K562 (cell line): ENCODE data around the gene SLC13A3. TPM values are rescaled to one million over a fixed set of nuclear protein-coding genes. Genes with fewer than 3 reads are reported as not detected.

Source experiments
- ATAC-seq: fragments of 200-7000 bp; cut with Tn5 transposase; 3 replicates; pipeline ENCODE4 v1.9.1; 2020; ENCODE audit warnings: moderate library complexity
- BruUV-seq: library from RNA; stranded (reverse); fragments of 400-500 nt; replicated peaks from 2 replicates; lab custom pipeline; 2021; lab: Mats Ljungman, UMichigan
- CTCF ChIA-PET: fragments of 300-600 bp; formaldehyde crosslinking; extraction: SDS; loops from one replicate; lab custom pipeline; 2021; ENCODE audit warnings: low intra/inter-chr PET ratio; lab: Yijun Ruan, JAX
- POLR2A ChIA-PET: fragments of 300-600, 350-650 bp; sonication (Branson Sonifier 250); formaldehyde crosslinking; extraction: SDS; loops from one replicate; lab custom pipeline; 2021; ENCODE audit warnings: antibody characterized with exemption, inconsistent platforms; lab: Yijun Ruan, JAX
- DNase-seq, 4 experiments: peaks; one replicate each; pipeline versions ENCODE4 v3.0.0 to v3.0.0-alpha.2; 2011 to 2018; ENCODE audit warnings: low spot score in 3 of 4, mixed read lengths in 3 of 4; ENCODE audit errors: extremely low read depth in 1 of 4
- FAIRE-seq: peaks from 2 replicates; lab custom pipeline; 2011; peaks lifted over from hg19 to GRCh38; lab: Jason Lieb, UNC
- H2AFZ ChIP-seq: 2 replicates; pipeline ENCODE4 v1.6.0; 2011; ENCODE audit warnings: low read depth, low read length, control low read depth, inconsistent platforms
- H3K27ac ChIP-seq: fragments of 200-600 bp; 3 replicates; pipeline ENCODE4 v1.8.0; 2011; ENCODE audit warnings: low read depth, mild to moderate bottlenecking, control low read depth, inconsistent platforms, low read length, moderate library complexity, mixed read lengths; ENCODE audit errors: extremely low read depth
- H3K27me3 ChIP-seq, 2 experiments: fragments of 300-600 bp in 1 of 2; 2 replicates in 1 of 2; 3 replicates in 1 of 2; pipeline versions ENCODE4 v1.6.0 to v1.8.0; 2011; ENCODE audit warnings: inconsistent platforms in 2 of 2, low read length in 2 of 2, mild to moderate bottlenecking in 1 of 2, mixed read lengths in 1 of 2, moderate library complexity in 1 of 2; ENCODE audit not compliant: control insufficient read depth in 2 of 2, insufficient read depth in 2 of 2
- H3K36me3 ChIP-seq: fragments of 300-600 bp; 3 replicates; pipeline ENCODE4 v1.8.0; 2011; ENCODE audit warnings: mild to moderate bottlenecking, low read length, inconsistent platforms; ENCODE audit not compliant: control insufficient read depth, insufficient read depth
- H3K4me1 ChIP-seq, 2 experiments: fragments of 200-600 bp in 1 of 2; replicated peaks in 1 of 2; 2 replicates in 1 of 2; 3 replicates in 1 of 2; pipeline versions ENCODE4 v1.5.1 to v1.8.0; 2011; ENCODE audit warnings: inconsistent platforms in 2 of 2, low read length in 2 of 2, mild to moderate bottlenecking in 1 of 2, mixed read lengths in 1 of 2, moderate library complexity in 1 of 2; ENCODE audit not compliant: control insufficient read depth in 2 of 2, insufficient read depth in 2 of 2
- H3K4me2 ChIP-seq: 2 replicates; pipeline ENCODE4 v1.6.1; 2011; ENCODE audit warnings: low read length, control low read depth, inconsistent platforms, mixed read lengths; ENCODE audit not compliant: insufficient read depth
- H3K4me3 ChIP-seq: fragments of 200-600 bp; sonication (generic), shearing (Covaris generic); 2 replicates; pipeline ENCODE4 v1.5.1; 2016; ENCODE audit warnings: control low read depth, inconsistent platforms
- H3K79me2 ChIP-seq: fragments of 200-600 bp; 3 replicates; pipeline ENCODE4 v1.8.0; 2011; ENCODE audit warnings: low read length, inconsistent platforms; ENCODE audit not compliant: control insufficient read depth, insufficient read depth
- H3K9ac ChIP-seq, 2 experiments: 2 replicates each; pipeline versions ENCODE4 v1.6.0 to v1.6.1; 2011; ENCODE audit warnings: low read depth in 2 of 2, low read length in 2 of 2, control low read depth in 1 of 2, inconsistent platforms in 1 of 2, mild to moderate bottlenecking in 1 of 2, mixed read lengths in 1 of 2; ENCODE audit not compliant: insufficient read depth in 1 of 2
- H3K9me1 ChIP-seq: one replicate; pipeline ENCODE4 v1.6.0; 2011; ENCODE audit warnings: inconsistent platforms, mild to moderate bottlenecking, low read length, moderate library complexity; ENCODE audit not compliant: control insufficient read depth, insufficient read depth
- H3K9me3 ChIP-seq: replicated peaks from 2 replicates; pipeline ENCODE4 v1.5.1; 2011; ENCODE audit warnings: low read depth, low read length, inconsistent platforms; ENCODE audit not compliant: control insufficient read depth, insufficient read depth
- H4K20me1 ChIP-seq: replicated peaks from 2 replicates; pipeline ENCODE4 v1.6.1; 2011; ENCODE audit warnings: low read length, inconsistent platforms, mixed read lengths; ENCODE audit not compliant: control insufficient read depth, insufficient read depth
- BCOR ChIP-seq: fragments of 450-650 bp; IDR thresholded peaks from 2 replicates; pipeline ENCODE4 v1.6.1; 2016
- CBX5 ChIP-seq: IDR thresholded peaks from 2 replicates; pipeline ENCODE4 v1.6.1; 2014; ENCODE audit warnings: low read depth, borderline replicate concordance
- HEY1 ChIP-seq: fragments of 250-450 bp; sonication (Bioruptor Pico); IDR thresholded peaks from 2 replicates; pipeline ENCODE4 v1.5.0; 2020; ENCODE audit warnings: mild to moderate bottlenecking, moderate library complexity, borderline replicate concordance
- NONO ChIP-seq, 2 experiments: fragments of 200-400 bp in 1 of 2; fragments of 450-650 bp in 1 of 2; formaldehyde crosslinking in 1 of 2; IDR thresholded peaks; 2 replicates each; pipeline ENCODE4 v1.6.1; 2017; ENCODE audit warnings: low read depth in 2 of 2, mild to moderate bottlenecking in 2 of 2, moderate library complexity in 2 of 2, low read length in 1 of 2
- POLR2H ChIP-seq: IDR thresholded peaks from 2 replicates; pipeline ENCODE4 v1.6.1; 2016; ENCODE audit warnings: missing genetic modification characterization, low read depth, mild to moderate bottlenecking, control low read depth, missing compliant biosample characterization, moderate library complexity
- PREB ChIP-seq: sonication (generic); formaldehyde crosslinking; IDR thresholded peaks from 2 replicates; pipeline ENCODE4 v1.8.1; 2023; ENCODE audit warnings: mild to moderate bottlenecking, missing genetic modification reagents
- PRMT5 ChIP-seq: sonication (generic); formaldehyde crosslinking; IDR thresholded peaks from 2 replicates; pipeline ENCODE4 v1.5.0; 2020; ENCODE audit warnings: missing genetic modification reagents
- RUNX1 ChIP-seq: sonication (generic); IDR thresholded peaks from 2 replicates; pipeline ENCODE4 v1.6.1; 2016; ENCODE audit warnings: antibody characterized with exemption, low read depth
- ZBTB2 ChIP-seq: fragments of 450-650 bp; IDR thresholded peaks from 2 replicates; pipeline ENCODE4 v1.6.1; 2016; ENCODE audit warnings: antibody characterized with exemption
- ZKSCAN1 ChIP-seq: fragments of 150-350 bp; IDR thresholded peaks from 2 replicates; pipeline ENCODE4 v1.6.1; 2016; ENCODE audit warnings: low read depth, low read length
- ZNF280B ChIP-seq: fragments of 250-450 bp; sonication (Bioruptor Pico); IDR thresholded peaks from 2 replicates; pipeline ENCODE4 v1.5.1; 2021; ENCODE audit warnings: mild to moderate bottlenecking
- ZNF445 ChIP-seq: fragments of 250-450 bp; sonication (Bioruptor Pico); IDR thresholded peaks from 2 replicates; pipeline ENCODE4 v1.4.0; 2020; ENCODE audit warnings: low read depth, mild to moderate bottlenecking, moderate library complexity
- WGBS: fragments of 100-300 bp; shearing (Covaris generic); methylation state at CpG from one replicate; pipeline ENCODE4 v1.1.6; 2016; ENCODE audit warnings: low coverage, mixed read lengths; ENCODE audit not compliant: insufficient coverage; ENCODE audit errors: missing lambda C conversion rate; 5-methylcytosine and 5-hydroxymethylcytosine counted together
- in situ Hi-C: fragments of 300-500 bp; cut with MboI; formaldehyde crosslinking; loops from 4 replicates; pipeline ENCODE4 v1.15.0; 2018; ENCODE audit warnings: inconsistent platforms, mixed read lengths
- intact Hi-C: fragments of 100-400 bp; cut with micrococcal nuclease; formaldehyde crosslinking; loops from 2 replicates; pipeline ENCODE4 v1.14.2; 2022
- polyA plus RNA-seq, 8 experiments: library from polyadenylated mRNA; depleted of rRNA in 4 of 8; stranded (reverse) in 5 of 8; unstranded in 3 of 8; fragments of >200 nt; fragmentation: Nextera tagmentation in 2 of 8; fragmentation: Illumina TruSeq in 1 of 8; extraction: Ambion mirVana in 2 of 8; extraction: Trizol in 1 of 8; gene quantifications; 2 replicates each; pipeline versions ENCODE4 v1.2.1 to v1.2.3, GENCODE V29; 2011 to 2014; ENCODE audit warnings: inconsistent platforms in 1 of 8, missing spikeins in 1 of 8
- total RNA-seq, 7 experiments: library from RNA; depleted of rRNA in 6 of 7; stranded (reverse); fragments of >200 nt in 6 of 7; fragmentation: Illumina TruSeq in 2 of 7; extraction: Trizol in 2 of 7; gene quantifications; 2 replicates each; pipeline versions ENCODE4 v1.2.1 to v1.2.3, GENCODE V29; 2011 to 2021; ENCODE audit warnings: low replicate concordance in 1 of 7

SLC13A3 gene
- total and polyA plus RNA-seq, 9 of the 15 experiments (the other 6 are each of a cell fraction or from before 2014, with no cell fraction given) = 5.5 to 16.4 (median 8.5) TPM

GRCh38 chr20:46601603-46602122, 49.6 kb downstream of the SLC13A3 start:
- no peak overlapping the region for H3K27ac ChIP-seq
- H3K79me2 ChIP-seq = no peaks in the 10 kb centered on the region
- DNase-seq (no peak), FAIRE-seq (no peak), ATAC-seq (no peak)
- H3K4me1 ChIP-seq = no peaks in the 10 kb centered on the region; a peak in 2 of 5 replicates
- H2AFZ ChIP-seq = no peak overlapping the region
- no peaks in the 10 kb centered on the region for H3K9me3 ChIP-seq
- ChIA-PET CTCF (no interaction called here), POLR2A (interaction anchor here (0.6 to 1.4 kb wide), 3 partner anchors 10 to 27 kb away, joined by 3 read pairs; no protein-coding TSS in a partner anchor)
- H3K4me3 ChIP-seq = no peak overlapping the region
- no peak overlapping the region for H3K9ac ChIP-seq
- no peak overlapping the region for H3K4me2 ChIP-seq
- in situ Hi-C loops (no loop called here), intact Hi-C loops (no loop called here)
- BruUV-seq = no TSS peak
- no peaks in the 10 kb centered on the region for H4K20me1 ChIP-seq
- H3K27me3 ChIP-seq = no peaks in the 10 kb centered on the region
- no peaks in the 10 kb centered on the region for H3K9me1 ChIP-seq
- H3K36me3 ChIP-seq = peaks cover 2% of the 10 kb centered on the region; the same call in 1 of the 3 replicates
- peak; percentile 21; the same call in 1 of the 2 replicates for TF ChIP-seq BCOR
- TF ChIP-seq RUNX1 = no peak
- no peak for TF ChIP-seq NONO (IDR thresholded peaks at IDR 0.05; ENCODE audit: low read depth in 2 of 2, low read length in 1 of 2)

- BruUV-seq = no TSS peak
- TF ChIP-seq PREB (CRISPR knock-in tag) = no peak
- TF ChIP-seq ZBTB2 = no peak
- TF ChIP-seq ZNF280B (CRISPR knock-in tag) = no peak
- TF ChIP-seq ZNF445 (CRISPR knock-in tag) = no peak
- TF ChIP-seq HEY1 (CRISPR knock-in tag) = no peak
- no peak for TF ChIP-seq POLR2H (tag)
- peak; percentile 72 for TF ChIP-seq ZKSCAN1
- TF ChIP-seq CBX5 = no peak
- TF ChIP-seq PRMT5 = no peak
Measured at GRCh38 chr20:46600286-46600752, 50.9 kb downstream of the SLC13A3 start.

More at GRCh38 chr20:46600286-46600752, 50.9 kb downstream of the SLC13A3 start:
- ATAC-seq (no peak), FAIRE-seq (no peak), DNase-seq (no peak)
- Histone ChIP-seq H3K4me2 (no peak overlapping the region), H3K9me3 (no peaks in the 10 kb centered on the region), H3K79me2 (no peaks in the 10 kb centered on the region), H2AFZ (no peak overlapping the region), H4K20me1 (no peaks in the 10 kb centered on the region), H3K4me1 (no peaks in the 10 kb centered on the region; a peak in 2 of 5 replicates), H3K4me3 (no peak overlapping the region), H3K36me3 (no peaks in the 10 kb centered on the region), H3K27ac (no peak overlapping the region), H3K9ac (no peak overlapping the region), H3K9me1 (no peaks in the 10 kb centered on the region), H3K27me3 (no peaks in the 10 kb centered on the region)
- ChIA-PET CTCF (no interaction called here), POLR2A (no interaction called here)
- WGBS = 9% methylated on average over 1 of the region's 1 CpG
- in situ Hi-C loops (no loop called here), intact Hi-C loops (no loop called here)
